ENCODE measurements around the gene PTPN21.

DNA sequence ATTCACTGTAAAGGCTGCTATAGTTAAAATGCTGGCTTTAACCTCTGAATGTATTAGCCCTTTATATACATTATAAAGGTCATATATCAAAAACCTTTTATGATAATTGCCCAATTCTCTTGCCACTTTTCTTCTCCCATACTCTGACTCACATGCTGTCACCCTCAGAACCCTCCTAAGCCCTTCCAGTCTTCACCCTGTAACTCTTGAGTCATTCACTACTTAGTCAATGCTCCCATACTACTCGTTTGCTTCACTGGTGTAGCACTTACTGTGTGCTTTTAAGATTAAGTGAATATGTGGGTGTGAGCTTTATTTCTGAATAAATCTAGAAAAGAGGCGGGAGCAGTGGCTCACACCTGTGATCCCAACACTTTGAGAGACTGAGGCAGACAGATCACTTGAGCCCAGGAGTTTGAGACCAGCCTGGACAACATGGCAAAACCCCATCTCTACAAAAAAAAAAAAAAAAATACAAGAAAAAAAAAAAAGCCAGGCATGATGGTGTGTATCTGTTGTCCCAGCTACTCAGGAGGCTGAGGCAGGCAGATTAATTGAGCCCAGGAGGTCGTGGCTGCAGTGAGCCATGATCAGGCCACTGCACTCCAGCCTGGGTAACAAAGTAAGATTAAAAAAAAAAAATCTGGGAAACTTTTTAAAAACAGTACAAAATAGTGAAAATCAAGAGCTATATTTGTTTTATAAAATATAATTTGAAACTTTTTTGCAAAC lies 131.7 kb downstream of the PTPN21 start:
- TF ChIP-seq GATA1 (IDR thresholded peaks at IDR 0.05; ENCODE audit: low read depth, low read length) (no peak), POLR2A (IDR thresholded peaks at IDR 0.05; ENCODE audit: low read length) (no peak)

Measured in erythroblast (primary cell).